Measurements from ENCODE around the gene NAE1.

Gene NAE1

GRCh38 chr16:66850115-66850815, 19.5 kb upstream of the NAE1 start:
- DNase-seq (ENCODE audit: low read depth in 1 of 2, low spot score in 1 of 2) = no peak

- no peak for DNase-seq (ENCODE audit: low read depth in 1 of 2, low spot score in 1 of 2)
Measured at GRCh38 chr16:66849549-66849948, 18.8 kb upstream of the NAE1 start.

DNA sequence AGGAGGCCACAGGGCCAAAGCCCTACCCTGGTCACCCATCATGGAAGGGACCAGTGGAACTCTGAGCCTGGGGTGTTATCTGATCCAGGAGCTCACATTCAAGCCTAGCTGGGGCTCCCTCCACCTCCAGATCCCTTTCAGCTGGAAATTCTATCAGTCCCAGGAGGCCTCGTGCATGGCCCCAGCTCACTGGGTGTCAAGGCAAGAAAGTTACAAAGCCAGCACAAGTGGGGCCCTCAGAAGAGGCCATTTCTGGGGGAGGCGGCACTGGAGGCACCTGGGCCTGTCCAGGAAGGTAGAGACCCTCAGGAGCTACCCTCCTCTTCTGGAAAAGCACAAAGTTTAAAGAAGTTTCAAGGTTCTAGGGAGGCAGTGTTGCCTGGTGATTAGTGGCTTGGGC, 18.2 kb upstream of the NAE1 start:
- DNase-seq (ENCODE audit: low read depth in 1 of 2, low spot score in 1 of 2) = no peak

DNA sequence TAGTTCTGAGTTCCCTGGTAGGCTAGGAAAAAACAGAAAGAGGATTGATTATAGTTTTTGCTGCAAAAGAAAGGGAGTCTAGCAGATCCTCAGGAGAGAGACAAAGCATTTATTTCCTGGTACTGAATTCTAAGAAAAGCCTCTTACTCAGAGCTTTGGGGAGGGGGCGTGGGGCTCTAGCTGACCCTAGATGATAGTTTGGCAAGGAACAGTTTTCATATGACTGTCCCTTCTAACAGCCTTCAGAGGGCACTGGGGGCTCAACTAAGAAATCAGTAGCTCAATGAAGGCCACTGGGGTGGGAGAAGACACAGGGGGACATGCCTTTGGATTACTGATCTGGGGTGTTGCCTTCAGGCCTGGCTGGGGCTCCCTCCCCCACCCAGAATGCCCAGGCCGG, 17.4 kb upstream of the NAE1 start:
- no peak for DNase-seq (ENCODE audit: low read depth in 1 of 2, low spot score in 1 of 2)

DNA sequence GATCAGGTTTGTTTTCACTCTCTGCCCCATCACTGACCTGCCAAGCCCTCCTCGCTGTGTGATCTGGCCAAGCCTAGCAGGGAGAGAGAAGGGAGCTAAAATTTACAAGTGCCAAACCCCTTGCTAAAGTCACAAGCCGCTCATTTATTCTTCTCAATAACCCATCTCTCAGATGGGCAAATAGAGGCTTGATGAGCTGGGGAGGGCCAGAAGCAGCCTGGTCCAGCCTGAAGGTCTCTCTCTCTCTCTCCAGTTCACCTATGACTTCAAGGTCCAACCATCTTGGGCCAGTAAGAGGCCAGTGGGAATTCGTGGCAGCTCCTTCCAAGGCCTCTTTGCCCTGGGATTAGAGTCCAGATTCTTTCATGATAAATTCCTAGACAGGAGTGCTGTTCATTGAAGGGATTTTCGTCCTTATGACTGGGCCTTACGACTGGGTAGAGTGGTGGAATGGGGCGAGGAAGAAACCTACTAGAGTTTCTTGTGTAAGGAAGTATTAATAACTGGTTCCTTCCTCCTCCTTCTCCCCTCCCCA, 16.8 kb upstream of the NAE1 start:
- DNase-seq (ENCODE audit: low read depth in 1 of 2, low spot score in 1 of 2) = no peak

DNA sequence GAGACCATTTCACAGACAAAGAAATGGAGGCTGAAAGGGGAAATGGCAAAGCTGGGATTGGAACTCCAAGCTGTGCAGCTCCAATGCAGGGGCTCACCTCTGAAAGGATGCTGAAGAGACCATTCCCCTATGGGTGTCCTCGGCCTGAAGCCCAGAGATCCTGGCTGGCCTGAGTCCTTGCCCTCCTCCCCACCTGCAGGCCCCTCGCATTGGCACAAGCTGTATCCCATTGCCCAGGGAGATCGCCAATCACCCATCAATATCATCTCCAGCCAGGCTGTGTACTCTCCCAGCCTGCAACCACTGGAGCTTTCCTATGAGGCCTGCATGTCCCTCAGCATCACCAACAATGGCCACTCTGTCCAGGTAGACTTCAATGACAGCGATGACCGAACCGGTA, 16.1 kb upstream of the NAE1 start:
- DNase-seq (ENCODE audit: low read depth in 1 of 2, low spot score in 1 of 2) = no peak

DNA sequence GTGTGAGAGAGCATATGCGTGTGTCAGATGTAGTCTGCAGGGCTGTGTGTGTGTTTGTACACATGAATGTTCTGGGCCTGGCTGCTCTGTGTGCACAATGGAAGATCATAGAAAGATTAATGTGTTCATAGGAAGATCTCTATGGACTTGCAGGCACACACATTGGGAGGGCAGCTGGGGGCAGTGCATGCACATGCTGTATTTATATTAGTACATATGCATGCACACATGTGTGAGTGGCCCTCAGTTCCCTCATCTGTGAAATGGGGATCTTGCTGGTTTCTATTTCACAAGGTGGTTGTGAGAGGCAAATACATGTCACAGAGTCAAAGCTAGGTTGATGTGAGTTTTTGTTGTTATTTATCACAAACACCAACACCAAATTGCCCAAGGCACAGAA, 15.5 kb upstream of the NAE1 start:
- no peak for DNase-seq (ENCODE audit: low read depth in 1 of 2, low spot score in 1 of 2)

DNA sequence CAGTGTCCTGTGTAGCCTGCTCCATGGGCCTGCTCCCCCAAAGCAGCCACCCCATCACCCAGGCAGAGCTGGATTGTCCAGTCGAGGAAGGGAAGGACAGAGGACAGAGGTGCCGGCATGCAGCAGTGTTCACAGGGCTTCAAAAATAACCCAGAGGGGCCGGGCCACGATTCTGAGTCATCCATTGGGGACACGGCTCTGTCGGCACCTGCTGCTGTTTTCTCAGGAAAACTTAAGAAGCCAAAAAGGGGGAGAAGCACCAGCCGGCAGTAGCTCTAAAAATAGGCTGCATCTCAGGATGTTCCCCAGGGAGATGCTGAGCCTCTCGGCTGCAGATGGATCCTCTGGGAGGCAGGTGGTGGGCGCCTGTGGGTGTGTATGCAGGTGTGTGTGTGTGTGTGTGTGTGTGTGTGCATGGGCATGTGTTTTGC, 15.0 kb upstream of the NAE1 start:
- no peak for DNase-seq (ENCODE audit: low read depth in 1 of 2, low spot score in 1 of 2)

- DNase-seq (ENCODE audit: low read depth in 1 of 2, low spot score in 1 of 2) = no peak
Measured at GRCh38 chr16:66845080-66845410, 14.3 kb upstream of the NAE1 start.

DNA sequence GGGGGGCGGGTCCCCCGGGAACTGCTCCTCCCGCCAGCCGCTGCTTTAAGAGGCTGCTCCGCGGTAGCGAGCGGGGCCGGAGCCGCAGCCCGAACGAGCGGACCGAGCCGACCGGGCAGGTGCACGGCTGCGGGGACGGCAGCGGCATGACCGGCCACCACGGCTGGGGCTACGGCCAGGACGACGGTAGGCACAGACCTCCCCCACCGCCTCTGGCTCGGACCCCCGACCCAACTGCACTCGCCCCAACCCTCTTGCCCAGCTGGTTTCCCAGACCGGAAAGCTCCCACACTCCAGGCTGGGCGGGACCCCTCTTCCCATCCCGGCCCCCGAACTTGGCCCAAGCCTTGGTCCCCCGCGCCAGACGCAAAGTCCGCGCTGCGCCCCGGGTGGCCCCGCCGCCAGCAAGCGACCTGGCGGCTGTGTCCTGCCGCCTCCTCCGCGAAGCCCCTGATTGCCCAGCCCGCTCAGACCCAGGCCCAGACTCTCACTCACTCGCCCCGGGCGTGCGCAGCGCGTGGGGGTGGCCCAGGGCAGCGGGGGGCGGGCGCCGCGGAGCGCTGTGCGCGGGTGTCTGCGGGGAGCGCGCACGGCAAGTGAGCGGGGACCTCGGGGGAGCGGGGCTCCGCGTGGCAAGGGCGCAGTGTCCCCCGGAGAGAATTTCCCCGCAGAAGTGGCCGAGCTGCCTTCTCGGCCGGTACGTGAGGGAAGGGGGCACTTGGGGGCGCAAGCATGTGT, 13.7 kb upstream of the NAE1 start, which contains the start of gene CA7:
Gene CA7 (plus strand): TSS at position 73 of the 738 bp plus-strand sequence. CDS start 74 bp downstream, at position 147.
- DNase-seq (ENCODE audit: low read depth in 1 of 2, low spot score in 1 of 2) = no peak

DNA sequence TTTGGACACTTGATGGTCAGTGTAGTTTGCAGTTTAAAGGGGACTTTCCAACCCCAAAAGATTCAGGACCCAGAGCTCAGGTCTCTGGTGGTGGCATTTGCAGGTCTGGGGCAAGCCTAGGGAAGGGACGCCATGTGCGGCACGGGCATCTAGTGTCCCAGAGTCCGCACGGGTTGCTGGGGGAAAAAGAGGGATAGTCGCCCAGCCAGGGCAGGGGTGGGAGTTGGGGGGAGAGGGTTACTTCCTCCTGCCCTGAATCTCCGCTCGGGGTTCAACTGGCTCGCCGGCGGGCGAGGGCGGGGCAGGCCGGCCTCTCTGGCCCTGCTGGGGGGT, 13.2 kb upstream of the NAE1 start:
- no peak for DNase-seq (ENCODE audit: low read depth in 1 of 2, low spot score in 1 of 2)

- DNase-seq (ENCODE audit: low read depth in 1 of 2, low spot score in 1 of 2) = no peak
Measured at GRCh38 chr16:66843191-66843590, 12.4 kb upstream of the NAE1 start.

- DNase-seq (ENCODE audit: low read depth in 1 of 2, low spot score in 1 of 2) = no peak
Measured at GRCh38 chr16:66842765-66843164, 12.0 kb upstream of the NAE1 start.

GRCh38 chr16:66841366-66841765, 10.6 kb upstream of the NAE1 start:
- DNase-seq (ENCODE audit: low read depth in 1 of 2, low spot score in 1 of 2) = no peak

- DNase-seq (ENCODE audit: low read depth in 1 of 2, low spot score in 1 of 2) = no peak
Measured at GRCh38 chr16:66840883-66841282, 10.1 kb upstream of the NAE1 start.

GRCh38 chr16:66834746-66835145, 4.0 kb upstream of the NAE1 start:
- DNase-seq (ENCODE audit: low read depth in 1 of 2, low spot score in 1 of 2) = no peak

- DNase-seq (ENCODE audit: low read depth in 1 of 2, low spot score in 1 of 2) = no peak
Measured at GRCh38 chr16:66832661-66833305, 2.0 kb upstream of the NAE1 start.

- no peak for DNase-seq (ENCODE audit: low read depth in 1 of 2, low spot score in 1 of 2)
Measured at GRCh38 chr16:66832190-66832589, 1.4 kb upstream of the NAE1 start.

- DNase-seq (ENCODE audit: low read depth in 1 of 2, low spot score in 1 of 2) = no peak
Measured at GRCh38 chr16:66824006-66824405, 6.8 kb downstream of the NAE1 start.

DNA sequence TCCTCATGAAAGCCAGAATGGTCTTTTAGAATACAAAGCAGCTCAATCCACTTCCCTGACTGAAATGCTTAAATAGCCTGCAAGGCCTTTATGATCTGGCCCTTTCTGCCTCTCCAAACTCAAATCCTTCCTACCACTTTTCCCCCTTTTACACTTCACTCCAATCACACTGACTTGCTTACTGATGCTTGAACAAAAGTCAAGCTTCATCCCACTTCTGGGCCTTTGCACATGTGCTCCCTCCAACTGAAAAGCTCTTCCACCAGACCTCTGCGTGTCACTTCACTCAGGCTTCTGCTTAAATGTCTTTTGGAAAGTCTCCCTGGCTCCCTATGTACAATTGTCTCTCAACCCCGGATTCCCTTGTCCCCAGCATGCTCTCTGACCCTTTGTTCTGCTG, 16.0 kb downstream of the NAE1 start:
- DNase-seq (ENCODE audit: low read depth in 1 of 2, low spot score in 1 of 2) = no peak

DNA sequence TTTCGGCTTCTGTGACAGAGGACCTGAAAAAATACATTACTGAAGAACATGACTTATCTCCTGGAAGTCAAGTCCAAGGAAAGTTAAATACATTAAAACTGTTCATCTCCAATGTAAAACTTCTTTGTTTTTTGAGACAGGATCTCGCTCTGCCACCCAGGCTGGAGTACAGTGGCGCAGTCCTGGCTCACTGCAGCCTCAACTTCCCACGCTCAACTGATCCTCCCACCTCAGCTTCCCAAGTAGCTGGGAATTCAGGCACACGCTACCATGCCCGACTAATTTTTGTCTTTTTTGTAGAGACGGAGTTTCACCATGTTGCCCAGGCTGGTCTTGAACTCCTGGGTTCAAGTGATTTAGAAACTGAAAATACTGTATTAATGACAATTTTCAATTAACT, 19.7 kb downstream of the NAE1 start:
- no peak for DNase-seq (ENCODE audit: low read depth in 1 of 2, low spot score in 1 of 2)

DNA sequence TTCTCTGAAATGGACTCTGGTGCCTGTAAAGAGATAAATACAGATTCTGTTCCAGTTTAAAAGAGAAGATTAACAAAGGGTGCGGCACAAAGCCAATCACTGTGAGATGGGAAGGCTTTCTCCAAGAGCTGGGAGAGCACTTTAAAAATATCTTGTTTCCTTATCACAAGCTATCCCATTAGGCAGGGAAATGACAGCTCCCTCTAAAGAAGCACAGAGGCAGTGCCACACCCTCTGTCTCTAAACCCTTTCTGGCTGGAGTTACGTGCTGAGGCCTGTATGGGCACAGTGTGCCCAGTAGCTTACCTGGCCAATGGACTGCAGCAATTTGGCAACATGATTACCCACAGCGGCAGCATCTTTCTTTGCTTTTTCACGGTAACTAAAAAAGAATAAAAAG, 20.4 kb downstream of the NAE1 start:
- no peak for DNase-seq (ENCODE audit: low read depth in 1 of 2, low spot score in 1 of 2)

Data from activated T-helper 1 cell treated with anti-CD3 and anti-CD28 coated beads, Interleukin-2, amount 50 U/mL, for 16 hours (primary cell).